Progenitor cell of endocrine pancreas (in vitro differentiated cells): ENCODE data around the gene TRIM2. TPM values are rescaled to one million over a fixed set of nuclear protein-coding genes. Genes with fewer than 3 reads are reported as not detected.
A peak's percentile ranks its signal among the peaks of the same experiment; 100 is the strongest.

ENCODE experiments used
- DNase-seq: peaks from one replicate; pipeline ENCODE4 v3.0.0; 2021; ENCODE audit warnings: low spot score; ENCODE audit not compliant: unreplicated experiment
- H3K27ac Mint-ChIP-seq: 2 replicates; pipeline ENCODE4 v1.8.0; 2021; ENCODE audit warnings: mild to moderate bottlenecking, moderate library complexity, mixed read lengths
- H3K27me3 Mint-ChIP-seq: 2 replicates; pipeline ENCODE4 v1.8.0; 2021; ENCODE audit warnings: mixed read lengths
- H3K36me3 Mint-ChIP-seq: 2 replicates; pipeline ENCODE4 v1.8.0; 2022; ENCODE audit warnings: mixed read lengths; ENCODE audit not compliant: insufficient read depth
- H3K4me1 Mint-ChIP-seq: 2 replicates; pipeline ENCODE4 v1.8.0; 2021; ENCODE audit warnings: low read depth, mixed read lengths
- H3K4me3 Mint-ChIP-seq: 2 replicates; pipeline ENCODE4 v1.8.0; 2021; ENCODE audit warnings: low read depth, mild to moderate bottlenecking, moderate library complexity, mixed read lengths
- H3K9me3 Mint-ChIP-seq: 2 replicates; pipeline ENCODE4 v1.8.0; 2021; ENCODE audit warnings: low read depth, mixed read lengths
- CTCF ChIP-seq: fragments of 200-600 bp; sonication (generic); IDR thresholded peaks from one replicate; pipeline ENCODE4 v1.5.0; 2021; ENCODE audit warnings: antibody characterized with exemption, mild to moderate bottlenecking; ENCODE audit not compliant: unreplicated experiment
- total RNA-seq: library from RNA; stranded (reverse); gene quantifications from 2 replicates; pipeline ENCODE4 v1.2.1, GENCODE V29; 2021

TRIM2 gene
- total RNA-seq, 1 donor from 2014 or later: 59.6 TPM

GRCh38 chr4:153271820-153272219 lies 67.6 kb downstream of the TRIM2 start:
- H3K27me3 Mint-ChIP-seq: no peaks in the 10 kb centered on the region

GRCh38 chr4:153273751-153274150 lies 69.5 kb downstream of the TRIM2 start:
- DNase-seq: no peak
- Mint-ChIP-seq H3K4me3 (no peak overlapping the region), H3K36me3 (peaks cover 9% of the 10 kb centered on the region), H3K27me3 (no peaks in the 10 kb centered on the region), H3K4me1 (peaks cover 22% of the 10 kb centered on the region), H3K27ac (no peak overlapping the region), H3K9me3 (peaks cover under 1% of the 10 kb centered on the region)
- no peak for TF ChIP-seq CTCF

More at GRCh38 chr4:153271820-153272219, 67.6 kb downstream of the TRIM2 start:
- TF ChIP-seq CTCF: no peak
- Mint-ChIP-seq H3K4me3 (no peak overlapping the region), H3K27ac (no peak overlapping the region), H3K4me1 (peaks cover 23% of the 10 kb centered on the region), H3K9me3 (peaks cover 8% of the 10 kb centered on the region), H3K36me3 (peaks cover 13% of the 10 kb centered on the region)
- DNase-seq: no peak

GRCh38 chr4:153274967-153275366 lies 70.7 kb downstream of the TRIM2 start:
- Mint-ChIP-seq H3K4me1 (peaks cover 22% of the 10 kb centered on the region), H3K36me3 (peaks cover 9% of the 10 kb centered on the region), H3K27ac (no peak overlapping the region), H3K27me3 (no peaks in the 10 kb centered on the region), H3K4me3 (no peak overlapping the region), H3K9me3 (no peaks in the 10 kb centered on the region)
- DNase-seq: no peak
- TF ChIP-seq CTCF: no peak

- Mint-ChIP-seq H3K4me3 (no peak overlapping the region), H3K27ac (no peak overlapping the region), H3K4me1 (peaks cover 16% of the 10 kb centered on the region), H3K36me3 (peaks cover 9% of the 10 kb centered on the region), H3K27me3 (no peaks in the 10 kb centered on the region), H3K9me3 (no peaks in the 10 kb centered on the region)
- DNase-seq: no peak
- no peak for TF ChIP-seq CTCF
Observed at GRCh38 chr4:153275380-153276276, 71.4 kb downstream of the TRIM2 start.

- H3K27me3 Mint-ChIP-seq: no peaks in the 10 kb centered on the region
- DNase-seq: no peak
- peak overlapping the region; percentile 4 for H3K27ac Mint-ChIP-seq
- peaks cover 12% of the 10 kb centered on the region for H3K4me1 Mint-ChIP-seq
- H3K36me3 Mint-ChIP-seq: peaks cover 13% of the 10 kb centered on the region
- no peaks in the 10 kb centered on the region for H3K9me3 Mint-ChIP-seq
- no peak for TF ChIP-seq CTCF
- H3K4me3 Mint-ChIP-seq: no peak overlapping the region
Observed at GRCh38 chr4:153276971-153277370, 72.7 kb downstream of the TRIM2 start.
